Measurements from ENCODE around the gene GAK. TPM values are rescaled to one million over a fixed set of nuclear protein-coding genes. Genes with fewer than 3 reads are reported as not detected.

Gene GAK
- total and polyA plus RNA-seq, 2 of the 13 experiments (the other 11 are each of a cell fraction or from before 2014, with no cell fraction given): 17.5 to 44.3 TPM

DNA sequence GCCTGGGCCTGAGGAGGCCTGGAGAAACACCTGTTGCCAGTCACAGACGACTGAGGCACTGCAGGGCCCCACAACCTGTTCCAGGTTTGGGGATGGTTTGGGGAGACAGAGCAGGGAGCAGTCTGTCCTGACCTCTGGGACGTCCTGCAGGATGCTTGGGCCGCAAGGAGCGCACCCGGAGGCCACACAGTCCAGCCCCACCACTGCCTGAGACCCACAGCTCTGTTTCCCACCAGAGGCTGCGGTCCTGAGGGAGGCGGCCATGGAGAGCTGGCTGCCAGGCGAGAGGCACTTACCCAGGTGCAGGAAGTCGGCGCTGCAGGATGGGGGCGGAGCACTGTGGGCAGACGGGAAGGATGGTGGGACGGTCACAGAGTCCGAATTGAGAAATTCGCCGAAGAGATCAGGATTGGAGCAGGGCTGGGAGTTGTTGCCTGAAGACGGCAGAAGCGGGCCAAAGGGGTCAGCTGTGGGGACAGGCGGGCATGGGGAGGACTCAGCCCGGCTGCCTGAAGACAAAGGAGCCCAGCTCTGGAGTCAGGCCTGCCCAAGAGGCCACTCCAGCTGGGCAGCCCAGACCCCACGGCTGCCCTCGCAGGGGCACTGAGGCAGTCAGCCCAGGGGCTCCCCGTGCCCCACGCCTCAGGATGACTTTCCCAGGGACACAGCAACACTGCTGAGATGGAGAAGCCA lies 65.9 kb downstream of the GAK start:
- no peak for FAIRE-seq
- ChIA-PET POLR2A (no interaction called here), CTCF (ENCODE audit: low intra/inter-chr PET ratio, low total read pairs) (interaction anchor here (0.6 kb wide), 1 partner anchor 15 kb away, joined by 3 read pairs; no protein-coding TSS in a partner anchor)
- no peaks in the 10 kb centered on the region for H3K27me3 ChIP-seq (ENCODE audit: control insufficient read depth in 1 of 2, insufficient read depth in 2 of 2, low read length in 2 of 2)
- in situ Hi-C loops (cut with HindIII; ENCODE audit: extremely low pct_ligation_motif_present, low pct_unique_long_range_greater_than_20kb): no loop called here
- no peak overlapping the region for H3K4me3 ChIP-seq (replicated peaks in 1 of 3; ENCODE audit: insufficient read depth in 1 of 3, low read depth in 2 of 3, low read length in 3 of 3)
- TF ChIP-seq AGO2 (optimal IDR thresholded peaks at IDR 0.05; ENCODE audit: low read depth, low read length): peak; percentile 14
- TF ChIP-seq, protein P1, sequence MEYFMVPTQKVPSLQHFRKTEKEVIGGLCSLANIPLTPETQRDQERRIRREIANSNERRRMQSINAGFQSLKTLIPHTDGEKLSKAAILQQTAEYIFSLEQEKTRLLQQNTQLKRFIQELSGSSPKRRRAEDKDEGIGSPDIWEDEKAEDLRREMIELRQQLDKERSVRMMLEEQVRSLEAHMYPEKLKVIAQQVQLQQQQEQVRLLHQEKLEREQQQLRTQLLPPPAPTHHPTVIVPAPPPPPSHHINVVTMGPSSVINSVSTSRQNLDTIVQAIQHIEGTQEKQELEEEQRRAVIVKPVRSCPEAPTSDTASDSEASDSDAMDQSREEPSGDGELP (IDR thresholded peaks at IDR 0.05; ENCODE audit: borderline replicate concordance, low read depth): no peak
- TF ChIP-seq PAWR (CRISPR knock-in tag; IDR thresholded peaks at IDR 0.05; ENCODE audit: borderline replicate concordance): no peak
- peaks cover 13 to 43% of the 10 kb centered on the region in 2 experiments; a peak in 4 of 5 replicates for H3K36me3 ChIP-seq (replicated peaks in 1 of 2; ENCODE audit: control insufficient read depth in 1 of 2, insufficient read depth in 2 of 2, low read length in 2 of 2)
- no peak overlapping the region for H3K27ac ChIP-seq (ENCODE audit: extremely low read length, insufficient read depth, low read length)
- no peak overlapping the region for H2AFZ ChIP-seq (ENCODE audit: low read length)
- no peak for DNase-seq (ENCODE audit: low spot score)
- H3K9ac ChIP-seq (ENCODE audit: insufficient read depth, low read depth, low read length): no peak overlapping the region
- H4K20me1 ChIP-seq (ENCODE audit: insufficient read depth, low read length): no peaks in the 10 kb centered on the region
- BruUV-seq (replicated peaks): no TSS peak
- no peak overlapping the region for H3K4me2 ChIP-seq (ENCODE audit: low read depth, low read length)
- intact Hi-C loops (cut with micrococcal nuclease; ENCODE audit: unreplicated experiment): no loop called here
- no peaks in the 10 kb centered on the region for H3K79me2 ChIP-seq (ENCODE audit: insufficient read depth, low read length)
- ATAC-seq: no peak
- 95% methylated on average over 19 of the region's 24 CpGs for WGBS (ENCODE audit: low lambda C conversion rate)
- no peaks in the 10 kb centered on the region for H3K4me1 ChIP-seq (ENCODE audit: insufficient read depth, low read length)
- no peaks in the 10 kb centered on the region for H3K9me3 ChIP-seq (ENCODE audit: low read length)

DNA sequence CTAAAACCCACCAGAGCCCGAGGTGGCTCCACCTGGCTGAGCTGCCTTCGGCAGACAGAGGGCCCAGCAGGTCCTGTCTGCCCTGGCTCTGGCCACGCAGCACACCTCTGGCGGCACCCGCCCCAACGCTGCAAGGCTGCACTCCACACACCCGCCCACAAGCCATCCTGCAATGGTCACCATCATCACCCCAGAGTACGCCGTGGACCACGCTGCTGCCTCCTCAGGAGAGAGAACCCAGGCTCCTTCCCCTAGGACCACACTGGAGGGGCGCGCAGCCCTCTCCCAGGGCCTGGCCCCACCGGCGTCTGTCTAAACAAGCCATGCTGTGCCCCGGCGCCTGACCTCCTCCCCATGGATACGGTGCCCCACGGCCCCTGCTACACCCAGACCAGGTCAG lies 66.5 kb downstream of the GAK start:
- Histone ChIP-seq H3K4me2 (ENCODE audit: low read depth, low read length) (no peak overlapping the region), H3K4me3 (replicated peaks in 1 of 3; ENCODE audit: insufficient read depth in 1 of 3, low read depth in 2 of 3, low read length in 3 of 3) (no peak overlapping the region), H3K79me2 (ENCODE audit: insufficient read depth, low read length) (no peaks in the 10 kb centered on the region), H3K9me3 (ENCODE audit: low read length) (no peaks in the 10 kb centered on the region), H3K27ac (ENCODE audit: extremely low read length, insufficient read depth, low read length) (no peak overlapping the region), H3K4me1 (ENCODE audit: insufficient read depth, low read length) (no peaks in the 10 kb centered on the region), H2AFZ (ENCODE audit: low read length) (no peak overlapping the region), H3K9ac (ENCODE audit: insufficient read depth, low read depth, low read length) (no peak overlapping the region), H3K36me3 (replicated peaks in 1 of 2; ENCODE audit: control insufficient read depth in 1 of 2, insufficient read depth in 2 of 2, low read length in 2 of 2) (peaks cover 13 to 46% of the 10 kb centered on the region in 2 experiments; a peak in 4 of 5 replicates), H3K27me3 (ENCODE audit: control insufficient read depth in 1 of 2, insufficient read depth in 2 of 2, low read length in 2 of 2) (no peaks in the 10 kb centered on the region), H4K20me1 (ENCODE audit: insufficient read depth, low read length) (no peaks in the 10 kb centered on the region)
- in situ Hi-C loops (cut with HindIII; ENCODE audit: extremely low pct_ligation_motif_present, low pct_unique_long_range_greater_than_20kb) (no loop called here), intact Hi-C loops (cut with micrococcal nuclease; ENCODE audit: unreplicated experiment) (no loop called here)
- WGBS (ENCODE audit: low lambda C conversion rate): 100% methylated on average over 9 of the region's 18 CpGs
- TF ChIP-seq, protein P2, sequence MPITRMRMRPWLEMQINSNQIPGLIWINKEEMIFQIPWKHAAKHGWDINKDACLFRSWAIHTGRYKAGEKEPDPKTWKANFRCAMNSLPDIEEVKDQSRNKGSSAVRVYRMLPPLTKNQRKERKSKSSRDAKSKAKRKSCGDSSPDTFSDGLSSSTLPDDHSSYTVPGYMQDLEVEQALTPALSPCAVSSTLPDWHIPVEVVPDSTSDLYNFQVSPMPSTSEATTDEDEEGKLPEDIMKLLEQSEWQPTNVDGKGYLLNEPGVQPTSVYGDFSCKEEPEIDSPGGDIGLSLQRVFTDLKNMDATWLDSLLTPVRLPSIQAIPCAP (CRISPR knock-in tag; IDR thresholded peaks at IDR 0.05; ENCODE audit: low read depth): no peak
- TF ChIP-seq ZNF569 (CRISPR knock-in tag; IDR thresholded peaks at IDR 0.05; ENCODE audit: borderline replicate concordance): no peak
- TF ChIP-seq ZNF431 (CRISPR knock-in tag; IDR thresholded peaks at IDR 0.05; ENCODE audit: borderline replicate concordance, low read depth): no peak
- TF ChIP-seq, protein P3, sequence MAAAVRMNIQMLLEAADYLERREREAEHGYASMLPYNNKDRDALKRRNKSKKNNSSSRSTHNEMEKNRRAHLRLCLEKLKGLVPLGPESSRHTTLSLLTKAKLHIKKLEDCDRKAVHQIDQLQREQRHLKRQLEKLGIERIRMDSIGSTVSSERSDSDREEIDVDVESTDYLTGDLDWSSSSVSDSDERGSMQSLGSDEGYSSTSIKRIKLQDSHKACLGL (CRISPR knock-in tag; IDR thresholded peaks at IDR 0.05): no peak
- TF ChIP-seq FOXM1 (CRISPR knock-in tag; IDR thresholded peaks at IDR 0.05): no peak
- TF ChIP-seq ZNF24 (IDR thresholded peaks at IDR 0.05): no peak
- no peak for TF ChIP-seq HIVEP1 (CRISPR knock-in tag; IDR thresholded peaks at IDR 0.05)
- TF ChIP-seq, protein P4, sequence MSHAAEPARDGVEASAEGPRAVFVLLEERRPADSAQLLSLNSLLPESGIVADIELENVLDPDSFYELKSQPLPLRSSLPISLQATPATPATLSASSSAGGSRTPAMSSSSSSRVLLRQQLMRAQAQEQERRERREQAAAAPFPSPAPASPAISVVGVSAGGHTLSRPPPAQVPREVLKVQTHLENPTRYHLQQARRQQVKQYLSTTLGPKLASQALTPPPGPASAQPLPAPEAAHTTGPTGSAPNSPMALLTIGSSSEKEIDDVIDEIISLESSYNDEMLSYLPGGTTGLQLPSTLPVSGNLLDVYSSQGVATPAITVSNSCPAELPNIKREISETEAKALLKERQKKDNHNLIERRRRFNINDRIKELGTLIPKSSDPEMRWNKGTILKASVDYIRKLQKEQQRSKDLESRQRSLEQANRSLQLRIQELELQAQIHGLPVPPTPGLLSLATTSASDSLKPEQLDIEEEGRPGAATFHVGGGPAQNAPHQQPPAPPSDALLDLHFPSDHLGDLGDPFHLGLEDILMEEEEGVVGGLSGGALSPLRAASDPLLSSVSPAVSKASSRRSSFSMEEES (CRISPR knock-in tag; IDR thresholded peaks at IDR 0.05): no peak
- CTCF ChIA-PET (ENCODE audit: low intra/inter-chr PET ratio, low total read pairs): no interaction called here
- POLR2A ChIA-PET: no interaction called here
- no peak for DNase-seq (ENCODE audit: low spot score)
- FAIRE-seq: no peak
- ATAC-seq: no peak
- BruUV-seq (replicated peaks): no TSS peak
